ENCODE measurements around the gene PCDHGB2. TPM values are rescaled to one million over a fixed set of nuclear protein-coding genes. Genes with fewer than 3 reads are reported as not detected.

Gene PCDHGB2
- polyA plus RNA-seq, 1 donor from 2014 or later = 0.43 TPM

GRCh38 chr5:141354900-141355469 is 4.8 kb upstream of the PCDHGB2 start, which contains the start of gene PCDHGA4:
PCDHGA4 (plus strand) TSS chr5:141355021; CDS start chr5:141355108, 87 bp downstream.
- Histone ChIP-seq H4K20me1 (ENCODE audit: insufficient read depth) (no peaks in the 10 kb centered on the region), H3K9me2 (ENCODE audit: insufficient read depth, low read length) (no peaks in the 10 kb centered on the region), H3K9ac (ENCODE audit: low read length) (no peak within 1 kb of the TSS), H3K36me3 (ENCODE audit: insufficient read depth, low read length) (no peaks in the 10 kb centered on the region), H2AFZ (ENCODE audit: low read depth, low read length) (no peak within 1 kb of the TSS), H3K4me2 (ENCODE audit: low read length) (no peak within 1 kb of the TSS), H3K79me2 (replicated peaks; ENCODE audit: insufficient read depth, low read length) (no peaks in the 10 kb centered on the region), H3K27me3 (ENCODE audit: insufficient read depth, low read depth, low read length) (no peaks in the 10 kb centered on the region), H3F3A (ENCODE audit: insufficient read depth, low read length, poor library complexity, severe bottlenecking) (no peaks in the 10 kb centered on the region), H3K4me3 (ENCODE audit: low read length) (no peak within 1 kb of the TSS), H3K9me3 (ENCODE audit: low read length) (peaks cover 33% of the 10 kb centered on the region), H3K27ac (ENCODE audit: low read length) (no peak within 1 kb of the TSS)
- TF ChIP-seq SMC3 (conservative IDR thresholded peaks at IDR 0.05; ENCODE audit: poor library complexity) (no peak), RAD21 (conservative IDR thresholded peaks at IDR 0.05) (no peak), REST (IDR thresholded peaks at IDR 0.05; ENCODE audit: borderline replicate concordance) (no peak), POLR2AphosphoS5 (IDR thresholded peaks at IDR 0.05) (no peak), CTCF (IDR thresholded peaks at IDR 0.05; ENCODE audit: poor library complexity, severe bottlenecking) (no peak), EP300 (conservative IDR thresholded peaks at IDR 0.05; ENCODE audit: poor library complexity, severe bottlenecking) (no peak), EZH2 (IDR thresholded peaks at IDR 0.05; ENCODE audit: borderline replicate concordance, insufficient read depth, low read length, poor library complexity, severe bottlenecking) (no peak), MXI1 (conservative IDR thresholded peaks at IDR 0.05; ENCODE audit: poor library complexity, severe bottlenecking) (no peak), TAF1 (IDR thresholded peaks at IDR 0.05; ENCODE audit: low read depth) (no peak)

- H3F3A ChIP-seq (ENCODE audit: insufficient read depth, low read length, poor library complexity, severe bottlenecking) = no peaks in the 10 kb centered on the region
- H3K36me3 ChIP-seq (ENCODE audit: insufficient read depth, low read length) = no peaks in the 10 kb centered on the region
- no peaks in the 10 kb centered on the region for H3K9me2 ChIP-seq (ENCODE audit: insufficient read depth, low read length)
- no peaks in the 10 kb centered on the region for H3K79me2 ChIP-seq (replicated peaks; ENCODE audit: insufficient read depth, low read length)
- peaks cover 37% of the 10 kb centered on the region for H3K9me3 ChIP-seq (ENCODE audit: low read length)
- H3K4me3 ChIP-seq (ENCODE audit: low read length) = no peak overlapping the region
- no peaks in the 10 kb centered on the region for H3K27me3 ChIP-seq (ENCODE audit: insufficient read depth, low read depth, low read length)
- TF ChIP-seq SMC3 (conservative IDR thresholded peaks at IDR 0.05; ENCODE audit: poor library complexity) (no peak), EP300 (conservative IDR thresholded peaks at IDR 0.05; ENCODE audit: poor library complexity, severe bottlenecking) (no peak), CTCF (IDR thresholded peaks at IDR 0.05; ENCODE audit: poor library complexity, severe bottlenecking) (no peak), TAF1 (IDR thresholded peaks at IDR 0.05; ENCODE audit: low read depth) (no peak), REST (IDR thresholded peaks at IDR 0.05; ENCODE audit: borderline replicate concordance) (no peak), EZH2 (IDR thresholded peaks at IDR 0.05; ENCODE audit: borderline replicate concordance, insufficient read depth, low read length, poor library complexity, severe bottlenecking) (no peak), MXI1 (conservative IDR thresholded peaks at IDR 0.05; ENCODE audit: poor library complexity, severe bottlenecking) (no peak), RAD21 (conservative IDR thresholded peaks at IDR 0.05) (no peak), POLR2AphosphoS5 (IDR thresholded peaks at IDR 0.05) (no peak)
- no peaks in the 10 kb centered on the region for H4K20me1 ChIP-seq (ENCODE audit: insufficient read depth)
- H3K9ac ChIP-seq (ENCODE audit: low read length) = no peak overlapping the region
- no peak overlapping the region for H3K27ac ChIP-seq (ENCODE audit: low read length)
- H3K4me2 ChIP-seq (ENCODE audit: low read length) = no peak overlapping the region
- H2AFZ ChIP-seq (ENCODE audit: low read depth, low read length) = no peak overlapping the region
Observed at GRCh38 chr5:141355641-141356040, 4.2 kb upstream of the PCDHGB2 start.
